ELF-1 (cell line): ENCODE measurements around the gene SHLD1.

Experiments used
- DNase-seq: peaks from one replicate; pipeline ENCODE4 v3.0.0-alpha.2; 2016; ENCODE audit warnings: low read depth, low spot score

SHLD1 gene

DNA sequence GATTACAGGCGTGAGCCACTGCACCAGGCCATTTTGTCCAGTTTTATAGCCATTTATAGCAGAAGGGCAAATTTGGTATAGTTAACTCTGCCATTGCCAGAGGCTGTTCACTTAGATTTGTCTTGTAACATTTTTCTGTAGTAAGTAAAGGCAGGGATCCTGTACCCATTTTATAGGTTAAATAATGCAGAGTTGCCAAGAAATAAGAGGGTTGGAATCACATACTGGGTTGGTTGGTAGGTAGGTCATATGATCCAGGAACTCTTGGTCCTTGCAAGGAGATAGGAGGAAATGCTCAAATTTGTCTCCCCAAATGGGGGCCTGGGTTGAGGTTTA, 68.1 kb downstream of the SHLD1 start:
- DNase-seq = no peak

DNA sequence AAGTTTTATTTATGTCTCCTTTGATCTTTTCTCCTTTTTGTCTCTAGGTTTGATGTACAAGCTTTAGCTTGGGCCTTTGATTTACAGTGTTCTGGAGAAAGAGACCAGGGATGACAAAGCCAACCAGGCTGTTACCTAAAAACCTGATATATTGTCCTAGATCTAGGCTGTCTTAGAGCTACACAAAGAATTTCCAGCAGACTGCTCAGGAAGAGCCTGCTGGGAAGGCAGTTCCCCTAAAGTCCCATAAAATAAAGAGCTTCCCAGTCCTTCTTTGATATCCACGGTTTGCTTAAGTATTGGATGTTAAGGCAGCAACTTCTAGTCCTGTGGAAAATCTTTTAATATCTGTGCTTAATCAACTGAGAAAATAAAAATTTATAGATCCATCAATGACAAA, 70.5 kb downstream of the SHLD1 start:
- DNase-seq = no peak

DNA sequence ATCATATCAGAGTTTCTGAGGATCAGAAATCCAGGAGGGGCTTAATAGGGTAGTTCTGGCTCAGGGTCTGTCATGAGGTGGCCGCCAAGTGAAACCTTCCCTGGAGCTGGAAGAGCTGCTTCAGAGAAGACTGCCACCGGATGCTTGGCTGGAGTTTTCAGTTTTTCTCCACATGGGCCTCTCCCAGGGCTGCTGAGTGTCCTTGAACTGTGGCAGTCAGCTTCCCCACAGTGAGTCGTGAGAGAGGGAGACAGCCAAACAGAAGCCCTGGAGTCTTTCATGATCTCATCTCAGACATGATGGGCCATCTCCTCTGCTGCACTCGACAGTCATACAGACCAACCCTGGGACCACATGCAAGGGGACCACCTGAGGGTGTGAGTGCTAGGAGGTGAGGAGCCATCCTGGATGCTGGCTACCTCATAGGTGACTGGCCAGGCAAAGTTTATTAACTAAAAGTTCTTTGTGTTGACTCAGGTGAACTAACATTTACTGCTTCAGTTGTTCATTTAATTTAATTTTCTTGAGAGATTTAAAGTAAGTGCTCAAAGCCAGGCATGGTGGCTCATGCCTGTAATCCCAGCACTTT, 71.5 kb downstream of the SHLD1 start:
- no peak for DNase-seq

DNA sequence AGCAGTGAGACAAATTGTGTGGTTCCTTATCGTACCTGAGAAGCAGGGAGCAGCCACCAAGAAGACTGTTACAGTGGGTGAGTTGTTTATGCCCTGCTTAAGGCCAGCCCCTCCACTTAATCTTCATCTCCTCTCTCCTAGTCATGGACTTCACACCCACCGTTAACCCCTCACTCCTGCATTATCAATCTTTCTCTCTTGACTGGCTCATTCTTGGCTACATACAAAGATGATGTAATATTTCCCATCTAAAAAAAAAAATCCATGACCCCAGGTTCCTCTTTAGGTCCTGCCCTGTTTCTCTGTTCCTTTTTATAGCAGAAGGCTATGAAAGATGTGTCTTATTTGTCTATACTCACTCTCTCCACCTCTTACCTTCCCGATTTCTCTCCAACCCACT, 72.4 kb downstream of the SHLD1 start:
- DNase-seq = no peak

DNA sequence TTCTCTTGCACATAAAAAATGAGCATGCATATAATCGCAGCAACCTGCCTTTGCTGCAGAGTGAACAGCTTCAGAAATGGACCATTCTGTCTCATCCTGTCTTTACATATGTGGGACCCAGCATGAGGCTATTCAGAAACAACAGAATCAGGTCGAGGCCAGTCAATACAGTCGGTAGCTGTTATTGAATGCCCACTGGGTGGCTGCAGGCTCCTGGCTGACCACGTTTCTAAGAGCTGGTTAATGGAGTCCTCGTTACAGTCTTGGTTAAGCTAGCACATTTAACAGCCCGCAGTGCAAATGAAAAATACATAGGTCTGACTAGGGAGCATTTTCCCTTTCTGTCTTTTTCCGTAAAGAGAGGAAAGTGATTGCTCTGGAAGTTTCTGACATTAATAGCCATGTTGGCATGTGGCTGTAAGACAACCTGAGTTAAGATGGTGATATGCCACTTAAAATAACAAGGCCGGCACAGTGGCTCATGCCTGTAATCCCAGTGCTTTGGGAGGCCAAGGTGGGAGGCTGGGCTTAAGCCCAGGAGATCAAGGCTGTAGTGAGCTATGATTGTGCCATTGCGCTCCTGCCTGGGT, 75.0 kb downstream of the SHLD1 start:
- no peak for DNase-seq

DNA sequence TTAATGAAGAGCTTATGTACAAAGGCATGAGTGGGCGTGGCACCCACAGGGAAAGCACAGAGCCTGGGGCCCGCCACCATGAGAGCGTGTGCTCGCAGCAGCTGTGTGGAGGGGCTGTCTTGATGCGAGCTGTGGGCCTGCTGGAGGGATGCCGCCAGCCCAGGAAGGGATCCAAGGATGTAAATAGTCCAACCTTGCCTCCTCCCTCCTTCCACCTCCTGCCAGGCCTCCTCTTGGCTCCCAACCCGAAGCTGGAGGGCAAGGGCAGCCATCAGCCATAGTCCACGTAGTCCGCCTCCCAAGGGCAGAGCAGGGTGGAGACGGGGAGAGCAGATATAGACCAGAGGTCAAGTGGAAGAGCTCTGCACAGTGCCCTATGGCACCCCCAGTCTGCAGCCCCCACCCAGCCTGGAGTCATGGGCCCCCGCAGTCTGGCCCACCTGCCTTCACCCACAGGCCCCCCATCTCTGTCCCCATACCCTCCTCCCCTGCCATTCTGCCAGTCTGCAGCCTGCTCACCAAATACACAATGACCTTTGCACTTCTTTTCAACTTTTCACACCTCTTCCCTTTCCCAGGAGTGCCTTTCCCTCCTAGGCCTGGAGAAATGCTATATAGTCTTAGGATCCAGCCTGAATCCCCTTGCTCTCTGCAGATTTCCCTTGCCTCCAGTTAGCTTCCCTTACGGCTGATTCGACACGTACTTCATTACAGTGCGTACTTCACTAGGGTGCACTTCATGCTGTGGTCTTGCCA, 77.1 kb downstream of the SHLD1 start:
- DNase-seq = no peak

DNA sequence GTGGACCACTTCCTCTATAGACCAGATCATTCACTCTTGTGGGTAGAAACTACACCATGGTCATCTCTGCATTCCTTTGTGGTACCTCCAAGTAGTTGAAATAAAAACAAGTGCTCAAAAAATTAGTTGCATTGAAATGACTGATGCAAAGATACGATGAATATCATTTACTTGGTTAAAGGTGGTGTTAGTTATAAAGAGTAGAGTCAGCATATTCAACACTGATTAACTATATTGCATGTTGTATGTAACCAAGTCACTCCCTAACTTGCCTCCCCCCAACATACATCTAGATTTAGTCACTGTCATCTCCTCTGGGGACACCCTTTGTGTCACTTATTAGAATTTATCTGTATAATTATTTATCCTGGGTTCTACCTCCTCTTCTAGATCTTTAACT, 77.7 kb downstream of the SHLD1 start:
- DNase-seq = no peak

DNA sequence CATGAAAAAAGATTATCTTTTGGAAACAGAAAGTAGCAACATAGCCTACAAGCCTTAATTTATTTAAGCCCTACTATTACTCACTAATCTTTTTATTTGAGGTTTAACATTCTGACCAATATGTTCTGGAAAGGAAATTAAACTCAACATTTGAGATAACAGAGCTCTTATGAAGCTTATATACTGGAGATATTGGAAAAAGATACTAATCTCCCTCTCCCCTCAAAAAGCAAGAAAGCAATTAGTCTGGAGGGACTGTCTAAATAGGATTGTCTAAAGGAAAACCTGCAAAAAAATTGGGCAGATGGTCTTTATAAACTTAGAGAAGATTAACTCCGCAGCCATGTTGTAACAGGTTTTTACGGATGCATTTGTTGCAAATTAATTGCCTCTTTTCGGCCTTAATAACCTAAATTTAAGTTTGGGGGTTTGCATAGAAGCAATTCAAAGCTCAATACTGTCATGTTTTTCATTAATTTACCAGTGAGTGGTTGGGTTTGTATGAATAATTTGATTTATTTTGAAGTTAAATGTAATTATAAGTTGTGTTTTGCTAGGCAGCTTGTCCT, 79.1 kb downstream of the SHLD1 start:
- DNase-seq = no peak

DNA sequence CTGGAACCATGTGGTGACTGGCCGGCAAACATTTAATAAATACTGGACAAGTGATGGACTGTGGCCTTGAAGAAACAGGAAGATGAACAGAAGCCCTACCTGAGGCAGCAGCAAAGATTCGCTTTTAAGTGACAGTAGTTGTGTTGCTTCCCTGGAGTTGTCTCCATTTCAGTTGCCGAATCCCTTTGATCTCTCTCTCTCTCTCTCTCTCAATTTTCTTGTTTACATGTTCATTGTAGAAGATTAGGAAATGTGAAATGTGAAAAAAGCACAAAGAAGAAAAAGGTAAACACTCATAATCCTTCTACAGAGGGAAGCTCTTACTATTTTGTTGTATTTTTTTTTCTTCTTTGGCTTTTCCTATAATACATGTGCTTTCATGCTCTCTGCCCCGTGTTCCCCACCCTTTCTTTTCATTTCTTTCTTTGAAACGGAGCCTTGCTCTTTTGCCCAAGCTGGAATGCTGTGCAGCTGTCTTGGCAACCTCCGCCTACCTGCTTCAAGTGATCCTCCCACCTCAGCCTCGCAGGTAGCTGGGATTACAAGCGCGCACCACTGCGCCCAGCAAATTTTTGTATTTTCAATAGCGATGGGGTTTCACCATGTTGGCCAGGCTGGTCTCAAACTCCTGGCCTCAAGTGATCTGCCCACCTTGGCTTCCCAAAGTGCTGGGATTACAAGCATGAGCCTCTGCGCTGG, 81.5 kb downstream of the SHLD1 start:
- no peak for DNase-seq

DNA sequence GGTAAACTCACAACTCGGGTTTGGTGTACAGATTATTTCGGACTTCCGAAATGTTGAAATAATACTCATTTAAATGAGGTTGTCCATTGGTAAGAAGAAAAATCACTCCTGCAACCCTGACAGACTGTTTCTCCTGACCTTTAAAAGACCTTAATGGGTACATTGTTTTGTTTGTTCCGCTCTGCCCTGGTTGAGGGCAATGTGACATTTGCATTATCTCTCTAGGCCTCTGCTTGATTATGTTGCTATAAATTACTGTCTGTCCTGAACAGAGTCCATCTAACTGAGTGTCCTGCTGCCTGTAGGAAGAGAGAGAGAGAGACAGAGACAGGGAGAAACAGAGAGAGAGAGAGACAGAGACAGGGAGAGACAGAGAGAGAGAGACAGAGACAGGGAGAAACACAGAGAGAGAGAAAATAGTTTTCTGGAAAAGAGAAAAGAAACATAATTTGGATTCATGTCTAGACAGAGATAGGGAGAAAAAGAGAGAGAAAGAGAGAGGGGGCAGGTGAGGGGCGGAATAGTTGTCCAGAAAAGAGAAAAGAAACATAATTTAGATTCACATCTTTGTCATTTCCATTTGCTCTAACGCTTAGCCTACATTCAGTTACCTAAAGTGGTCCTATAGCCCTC, 83.2 kb downstream of the SHLD1 start:
- DNase-seq = no peak

DNA sequence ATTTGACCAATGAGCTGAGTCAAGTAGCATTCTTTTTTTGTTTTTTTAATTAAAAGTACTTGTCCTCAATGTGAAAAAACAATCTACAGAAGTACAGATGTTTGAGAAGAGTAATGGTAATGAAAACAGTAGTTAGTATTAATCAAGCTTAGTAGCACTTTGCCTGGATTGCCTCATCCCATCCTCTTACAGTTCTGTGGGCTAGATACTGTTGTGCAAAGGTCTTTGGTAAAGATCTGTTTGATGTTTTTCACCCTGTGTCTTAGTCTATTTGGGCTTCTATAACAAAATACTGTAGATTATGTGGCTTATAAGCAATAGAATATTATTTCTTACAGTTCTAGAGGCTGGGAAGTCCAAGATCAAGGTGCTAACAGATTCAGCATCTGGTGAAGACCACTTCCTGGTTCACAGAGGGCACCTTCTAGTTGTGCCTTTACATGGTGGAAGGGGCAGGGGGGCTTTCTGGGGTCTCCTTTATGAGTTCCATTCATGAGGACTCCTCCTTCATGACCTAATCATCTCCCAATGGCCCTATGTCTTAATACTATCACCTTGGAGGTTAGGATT, 84.3 kb downstream of the SHLD1 start:
- DNase-seq = no peak

DNA sequence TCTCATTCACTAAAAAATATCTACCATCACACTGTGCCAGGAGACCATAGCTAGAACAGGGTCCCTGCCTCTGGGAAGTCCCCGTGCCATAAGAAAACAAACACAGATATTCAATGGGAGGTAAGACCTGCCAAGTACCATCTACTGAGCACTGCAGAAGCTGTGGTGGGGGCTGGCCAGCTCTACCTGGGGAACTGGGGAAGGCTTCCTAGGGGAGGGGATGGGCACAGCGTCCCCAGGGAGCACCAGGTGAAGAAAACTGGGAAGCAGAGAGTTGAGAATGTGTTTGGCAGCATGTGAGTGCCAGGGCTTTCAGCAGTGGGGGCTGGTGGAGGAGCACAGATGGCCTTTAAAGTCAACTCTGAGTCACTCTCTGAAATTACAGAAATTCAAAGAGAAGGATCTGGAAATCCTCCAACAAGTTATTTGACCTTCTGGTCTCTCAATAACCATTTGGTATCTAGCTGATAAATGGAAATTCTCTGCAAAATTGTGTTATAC, 85.2 kb downstream of the SHLD1 start:
- no peak for DNase-seq

DNA sequence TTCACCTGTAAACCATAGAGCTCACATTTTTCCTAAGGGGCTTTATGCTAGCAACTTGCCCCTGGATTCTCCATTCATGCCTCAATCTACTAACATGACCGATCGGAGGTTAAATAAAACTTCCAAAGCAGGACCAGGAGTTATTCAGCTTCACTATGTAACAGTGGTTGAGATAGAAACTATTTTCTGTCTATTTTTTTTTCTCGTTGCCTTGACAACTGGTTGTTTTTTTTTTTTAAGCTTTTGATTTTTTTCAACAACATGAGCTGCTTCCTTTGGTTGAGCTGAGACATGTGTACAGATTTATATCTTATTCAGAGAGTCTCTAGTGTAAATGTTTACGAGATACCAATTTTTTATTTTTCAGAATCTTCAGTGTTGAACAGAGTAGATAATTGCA, 85.7 kb downstream of the SHLD1 start:
- no peak for DNase-seq

DNA sequence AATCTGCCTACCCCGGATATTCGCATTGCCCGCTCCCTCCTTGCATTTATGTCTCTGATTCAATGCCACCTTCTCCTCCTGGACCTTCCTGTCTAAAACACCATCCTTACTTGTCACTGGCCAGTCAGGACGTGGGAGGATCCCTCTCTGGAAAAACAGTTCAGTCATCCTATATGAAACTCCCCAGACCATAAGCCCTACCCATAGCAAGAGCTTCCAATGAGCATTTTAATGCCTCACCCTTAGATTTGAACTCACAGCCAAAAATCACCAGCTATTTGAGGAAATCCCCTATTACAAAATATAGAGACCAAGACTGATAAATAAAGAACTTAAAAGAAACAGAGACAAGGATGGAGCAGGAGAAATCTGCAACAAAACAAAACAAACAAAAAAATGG, 86.4 kb downstream of the SHLD1 start:
- no peak for DNase-seq

DNA sequence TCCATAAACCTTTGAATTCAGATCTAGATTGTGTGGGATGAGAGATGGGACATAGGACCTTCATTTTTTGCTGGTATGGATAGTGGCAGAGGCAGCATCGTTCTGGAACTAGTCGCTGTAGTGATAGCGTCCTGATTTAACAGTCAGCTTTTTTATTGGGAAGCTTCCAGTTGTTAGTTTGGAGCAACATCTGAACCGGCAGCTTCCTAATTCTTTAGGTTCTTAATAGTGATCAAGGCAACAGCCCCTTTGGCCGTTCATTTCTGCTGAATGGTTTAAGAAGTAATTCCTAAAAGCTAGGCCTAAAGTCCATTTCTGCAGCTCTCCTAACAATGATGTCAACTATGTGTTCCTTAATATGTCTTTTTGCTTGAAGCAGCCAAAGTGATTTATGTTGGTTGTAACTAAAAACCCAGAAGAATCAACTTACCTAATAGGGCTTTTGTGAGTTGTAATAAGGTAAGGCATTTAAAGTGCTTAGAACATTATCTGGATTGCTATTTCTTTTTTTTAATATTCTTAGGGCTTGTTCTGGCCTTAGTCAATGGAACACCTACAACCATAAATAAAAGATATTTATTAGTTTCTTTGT, 90.3 kb downstream of the SHLD1 start:
- no peak for DNase-seq

DNA sequence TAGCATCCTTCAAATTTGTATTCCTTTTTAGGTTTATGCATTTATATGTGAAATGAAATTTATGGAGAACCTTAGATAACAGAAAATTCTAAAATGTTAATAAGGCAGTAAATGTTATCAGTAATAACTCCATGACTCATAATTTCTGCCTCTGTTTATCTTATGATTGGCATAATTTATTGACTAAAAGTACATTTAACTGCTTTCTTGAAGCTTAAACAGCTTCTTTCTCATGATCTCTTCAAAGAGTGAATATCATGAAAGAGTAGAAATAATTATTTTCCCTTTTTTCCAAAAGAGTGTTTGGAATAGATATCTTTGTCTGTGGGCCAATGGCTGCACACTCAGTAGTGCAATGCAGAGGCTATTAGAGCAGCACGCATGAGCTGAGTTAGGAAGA, 91.3 kb downstream of the SHLD1 start:
- no peak for DNase-seq

DNA sequence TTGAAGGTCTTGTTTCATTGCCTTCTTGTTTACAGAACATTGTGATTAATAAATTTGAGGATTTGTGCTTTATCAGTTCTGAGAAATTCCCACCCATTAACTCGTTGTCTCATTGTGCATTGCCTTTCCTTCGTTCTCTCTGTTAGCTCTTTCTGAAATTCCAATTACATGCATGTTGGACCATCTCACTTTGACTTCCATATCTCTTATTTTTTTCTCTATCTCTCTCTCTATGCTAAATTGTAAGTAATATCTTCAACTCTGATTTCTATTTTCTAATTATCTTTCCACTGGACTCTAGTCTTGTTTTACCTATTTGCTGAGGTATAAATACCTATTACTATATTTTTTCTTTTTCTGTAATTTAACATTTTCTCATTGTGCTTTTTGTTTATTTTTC, 92.3 kb downstream of the SHLD1 start:
- no peak for DNase-seq

DNA sequence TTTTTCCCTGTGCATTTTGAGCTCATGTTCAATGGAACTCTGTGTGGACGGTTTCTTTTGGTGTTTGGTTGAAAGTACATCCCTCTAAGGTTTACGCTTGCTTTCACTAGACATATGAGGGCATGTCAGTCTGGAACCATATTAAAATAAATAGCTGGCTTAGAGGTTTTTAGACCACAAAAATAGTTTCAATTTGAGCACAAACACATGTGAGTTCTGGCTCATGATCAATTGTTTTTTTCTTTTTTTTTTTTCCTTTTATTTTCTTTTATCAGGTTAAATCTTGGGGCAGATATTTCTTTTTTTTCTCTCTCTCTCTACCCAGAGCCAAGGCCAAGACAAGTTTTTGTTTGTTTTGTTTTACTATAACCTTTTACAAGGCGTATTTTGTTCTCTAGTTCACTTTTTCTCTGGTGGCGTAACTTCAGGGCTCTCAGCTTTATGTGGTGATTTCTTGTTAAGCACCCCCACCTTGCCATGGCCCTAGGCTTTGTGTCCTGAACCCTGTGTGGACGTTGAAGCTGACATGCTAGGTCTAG, 92.9 kb downstream of the SHLD1 start:
- no peak for DNase-seq

DNA sequence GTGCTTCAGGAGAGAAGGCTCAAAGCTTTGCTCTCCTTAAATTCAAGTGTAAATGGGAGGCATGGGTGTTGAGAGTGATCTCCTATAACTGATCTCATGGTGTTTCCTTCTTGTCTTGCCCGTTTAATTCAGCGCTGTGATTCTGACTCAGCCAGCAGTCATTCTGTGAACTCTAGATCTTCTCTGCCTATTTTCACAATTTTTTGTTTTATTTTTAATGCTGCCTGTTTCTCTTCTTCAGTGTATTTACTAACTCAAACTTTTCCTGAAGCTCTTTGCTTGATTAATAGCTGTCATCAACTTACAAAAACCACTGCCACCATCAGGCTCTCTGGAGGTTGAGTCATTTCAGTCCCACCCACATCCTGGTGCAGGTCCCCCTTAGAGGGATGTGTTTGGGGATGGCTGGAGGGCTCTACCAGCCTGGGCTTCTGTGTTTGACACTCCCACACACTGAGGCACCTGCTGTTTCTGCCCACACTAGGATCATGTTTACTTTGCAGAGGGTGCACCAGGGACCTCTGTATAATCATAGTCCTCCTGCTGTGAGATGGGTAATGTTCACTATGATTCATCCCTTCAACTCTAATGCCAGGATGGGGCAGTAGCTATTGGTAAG, 94.0 kb downstream of the SHLD1 start:
- DNase-seq = no peak
